Stimulated activated CD8-positive, alpha-beta memory T cell treated with anti-CD3 and anti-CD28 coated beads, Interleukin-7, amount 100 ng/mL, for 4 hours (primary cell): Measurements from ENCODE around the gene ERCC6L.

Experiments
- DNase-seq, 2 donors: peaks; one replicate each; pipeline ENCODE4 v3.0.0-alpha.2; 2020; ENCODE audit warnings: low read depth in 2 of 2

The ERCC6L gene

DNA sequence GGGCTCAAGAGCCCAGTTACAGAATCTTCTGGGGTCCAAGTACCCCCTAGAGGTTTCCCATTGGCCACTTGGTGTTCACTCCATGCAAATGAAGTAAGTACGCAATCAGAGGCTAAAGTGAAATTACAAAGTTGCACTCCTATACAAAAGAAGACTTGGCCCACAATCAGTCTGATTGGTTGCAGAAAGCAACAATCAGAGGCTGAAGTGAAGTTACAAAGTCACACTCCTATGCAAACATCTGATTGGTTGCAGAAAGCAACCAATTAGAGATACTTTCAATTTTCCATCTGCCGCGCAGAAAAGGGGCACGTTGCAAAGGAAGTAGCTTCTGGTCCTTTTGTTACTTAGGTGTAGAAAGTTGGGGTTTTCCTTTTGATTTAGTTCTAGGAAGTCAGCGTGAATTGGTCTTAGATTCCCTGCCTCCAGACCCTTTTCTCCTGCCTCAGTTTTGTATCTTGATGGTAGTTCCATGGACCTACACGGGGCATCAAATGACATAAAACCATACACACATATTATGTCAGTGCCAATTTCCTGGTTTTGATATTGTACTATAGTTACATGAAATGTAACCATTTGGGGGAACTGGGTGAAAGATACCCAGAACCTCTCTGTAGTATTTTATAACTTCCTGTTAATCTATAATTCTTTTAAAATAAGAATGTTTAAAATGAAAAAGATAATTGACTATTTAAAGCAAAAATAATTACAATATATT is 69.7 kb downstream of the ERCC6L start:
- DNase-seq: peak; percentile 2 to 15

GRCh38 chrX:72165551-72165950 is 73.3 kb downstream of the ERCC6L start:
- no peak for DNase-seq

DNA sequence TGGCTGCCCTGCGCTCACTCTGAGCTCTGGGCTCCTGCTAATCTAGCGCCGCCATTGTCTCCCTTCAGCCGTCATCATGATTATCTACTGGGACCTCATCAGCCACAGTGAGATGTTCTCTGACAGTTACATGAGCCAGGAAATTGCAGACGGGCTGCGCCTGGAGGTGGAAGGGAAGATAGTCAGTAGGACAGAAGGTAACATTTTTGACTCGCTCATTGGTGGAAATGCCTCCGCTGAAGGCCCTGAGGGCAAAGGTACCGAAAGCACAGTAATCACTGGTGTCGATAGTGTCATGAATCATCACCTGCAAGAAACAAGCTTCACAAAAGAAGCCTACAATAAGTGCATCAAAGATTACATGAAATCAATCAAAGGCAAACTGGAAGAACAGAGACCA is 79.1 kb downstream of the ERCC6L start:
- DNase-seq: no peak

DNA sequence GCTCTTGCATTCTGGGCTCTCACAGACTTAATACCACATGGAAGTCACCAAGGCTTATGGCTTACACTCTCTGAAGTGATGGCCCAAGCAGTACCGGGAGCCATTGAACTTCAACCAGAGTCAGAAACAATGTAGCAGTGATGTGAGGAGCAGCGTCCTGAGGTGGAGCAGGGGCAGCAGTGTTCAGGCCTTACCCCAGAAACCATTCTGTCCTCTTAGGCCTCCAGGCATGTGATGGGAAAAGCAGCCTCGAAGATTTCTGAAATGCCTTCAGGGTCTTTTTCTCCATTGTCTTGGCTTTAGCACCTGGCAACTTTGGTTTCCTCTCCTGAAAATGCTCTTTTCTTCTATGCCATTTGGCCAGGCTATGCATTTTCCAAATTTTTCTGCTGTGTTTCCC is 80.1 kb downstream of the ERCC6L start:
- no peak for DNase-seq
